K562 (cell line): ENCODE results near the gene TRPV6. TPM values are rescaled to one million over a fixed set of nuclear protein-coding genes. Genes with fewer than 3 reads are reported as not detected.

Experiments used
- ATAC-seq: fragments of 200-7000 bp; cut with Tn5 transposase; 3 replicates; pipeline ENCODE4 v1.9.1; 2020; ENCODE audit warnings: moderate library complexity
- BruUV-seq: library from RNA; stranded (reverse); fragments of 400-500 nt; replicated peaks from 2 replicates; lab custom pipeline; 2021; lab: Mats Ljungman, UMichigan
- CTCF ChIA-PET: fragments of 300-600 bp; formaldehyde crosslinking; extraction: SDS; loops from one replicate; lab custom pipeline; 2021; ENCODE audit warnings: low intra/inter-chr PET ratio; lab: Yijun Ruan, JAX
- POLR2A ChIA-PET: fragments of 300-600, 350-650 bp; sonication (Branson Sonifier 250); formaldehyde crosslinking; extraction: SDS; loops from one replicate; lab custom pipeline; 2021; ENCODE audit warnings: antibody characterized with exemption, inconsistent platforms; lab: Yijun Ruan, JAX
- DNase-seq, 4 experiments: peaks; one replicate each; pipeline versions ENCODE4 v3.0.0 to v3.0.0-alpha.2; 2011 to 2018; ENCODE audit warnings: low spot score in 3 of 4, mixed read lengths in 3 of 4; ENCODE audit errors: extremely low read depth in 1 of 4
- FAIRE-seq: peaks from 2 replicates; lab custom pipeline; 2011; peaks lifted over from hg19 to GRCh38; lab: Jason Lieb, UNC
- H2AFZ ChIP-seq: 2 replicates; pipeline ENCODE4 v1.6.0; 2011; ENCODE audit warnings: low read depth, low read length, control low read depth, inconsistent platforms
- H3K27ac ChIP-seq: fragments of 200-600 bp; 3 replicates; pipeline ENCODE4 v1.8.0; 2011; ENCODE audit warnings: low read depth, mild to moderate bottlenecking, control low read depth, inconsistent platforms, low read length, moderate library complexity, mixed read lengths; ENCODE audit errors: extremely low read depth
- H3K27me3 ChIP-seq, 2 experiments: fragments of 300-600 bp in 1 of 2; 2 replicates in 1 of 2; 3 replicates in 1 of 2; pipeline versions ENCODE4 v1.6.0 to v1.8.0; 2011; ENCODE audit warnings: inconsistent platforms in 2 of 2, low read length in 2 of 2, mild to moderate bottlenecking in 1 of 2, mixed read lengths in 1 of 2, moderate library complexity in 1 of 2; ENCODE audit not compliant: control insufficient read depth in 2 of 2, insufficient read depth in 2 of 2
- H3K36me3 ChIP-seq: fragments of 300-600 bp; 3 replicates; pipeline ENCODE4 v1.8.0; 2011; ENCODE audit warnings: mild to moderate bottlenecking, low read length, inconsistent platforms; ENCODE audit not compliant: control insufficient read depth, insufficient read depth
- H3K4me1 ChIP-seq, 2 experiments: fragments of 200-600 bp in 1 of 2; replicated peaks in 1 of 2; 2 replicates in 1 of 2; 3 replicates in 1 of 2; pipeline versions ENCODE4 v1.5.1 to v1.8.0; 2011; ENCODE audit warnings: inconsistent platforms in 2 of 2, low read length in 2 of 2, mild to moderate bottlenecking in 1 of 2, mixed read lengths in 1 of 2, moderate library complexity in 1 of 2; ENCODE audit not compliant: control insufficient read depth in 2 of 2, insufficient read depth in 2 of 2
- H3K4me2 ChIP-seq: 2 replicates; pipeline ENCODE4 v1.6.1; 2011; ENCODE audit warnings: low read length, control low read depth, inconsistent platforms, mixed read lengths; ENCODE audit not compliant: insufficient read depth
- H3K4me3 ChIP-seq: fragments of 200-600 bp; sonication (generic), shearing (Covaris generic); 2 replicates; pipeline ENCODE4 v1.5.1; 2016; ENCODE audit warnings: control low read depth, inconsistent platforms
- H3K79me2 ChIP-seq: fragments of 200-600 bp; 3 replicates; pipeline ENCODE4 v1.8.0; 2011; ENCODE audit warnings: low read length, inconsistent platforms; ENCODE audit not compliant: control insufficient read depth, insufficient read depth
- H3K9ac ChIP-seq, 2 experiments: 2 replicates each; pipeline versions ENCODE4 v1.6.0 to v1.6.1; 2011; ENCODE audit warnings: low read depth in 2 of 2, low read length in 2 of 2, control low read depth in 1 of 2, inconsistent platforms in 1 of 2, mild to moderate bottlenecking in 1 of 2, mixed read lengths in 1 of 2; ENCODE audit not compliant: insufficient read depth in 1 of 2
- H3K9me1 ChIP-seq: one replicate; pipeline ENCODE4 v1.6.0; 2011; ENCODE audit warnings: inconsistent platforms, mild to moderate bottlenecking, low read length, moderate library complexity; ENCODE audit not compliant: control insufficient read depth, insufficient read depth
- H3K9me3 ChIP-seq: replicated peaks from 2 replicates; pipeline ENCODE4 v1.5.1; 2011; ENCODE audit warnings: low read depth, low read length, inconsistent platforms; ENCODE audit not compliant: control insufficient read depth, insufficient read depth
- H4K20me1 ChIP-seq: replicated peaks from 2 replicates; pipeline ENCODE4 v1.6.1; 2011; ENCODE audit warnings: low read length, inconsistent platforms, mixed read lengths; ENCODE audit not compliant: control insufficient read depth, insufficient read depth
- CBX5 ChIP-seq: IDR thresholded peaks from 2 replicates; pipeline ENCODE4 v1.6.1; 2014; ENCODE audit warnings: low read depth, borderline replicate concordance
- MTA1 ChIP-seq: fragments of 450-650 bp; IDR thresholded peaks from 2 replicates; pipeline ENCODE4 v1.6.1; 2017; ENCODE audit warnings: borderline replicate concordance
- MYC ChIP-seq, 2 experiments: fragments of 250-450 bp in 1 of 2; sonication (Bioruptor Pico) in 1 of 2; IDR thresholded peaks; 2 replicates each; pipeline versions ENCODE4 v1.5.1 to v1.6.1; 2012 to 2021; ENCODE audit warnings: low read depth in 2 of 2, borderline replicate concordance in 1 of 2, improper control_type of control experiment in 1 of 2, low read length in 1 of 2, mild to moderate bottlenecking in 1 of 2, moderate library complexity in 1 of 2
- MYNN ChIP-seq, 2 experiments: sonication (generic); formaldehyde crosslinking in 1 of 2; IDR thresholded peaks; 2 replicates each; pipeline versions ENCODE4 v1.5.0 to v1.6.1; 2016 to 2020; ENCODE audit warnings: antibody characterized with exemption in 1 of 2, missing genetic modification reagents in 1 of 2
- SMAD1 ChIP-seq: fragments of 150-350 bp; IDR thresholded peaks from 2 replicates; pipeline ENCODE4 v1.6.1; 2014; ENCODE audit warnings: low read length, low read depth; ENCODE audit not compliant: partially characterized antibody
- ZBTB5 ChIP-seq: fragments of 450-650 bp; IDR thresholded peaks from 2 replicates; pipeline ENCODE4 v1.6.1; 2017; ENCODE audit warnings: antibody characterized with exemption
- ZNF134 ChIP-seq: fragments of 250-450 bp; sonication (Bioruptor Pico); conservative IDR thresholded peaks from 2 replicates; pipeline ENCODE4 v1.4.0; 2020
- WGBS: fragments of 100-300 bp; shearing (Covaris generic); methylation state at CpG from one replicate; pipeline ENCODE4 v1.1.6; 2016; ENCODE audit warnings: low coverage, mixed read lengths; ENCODE audit not compliant: insufficient coverage; ENCODE audit errors: missing lambda C conversion rate; 5-methylcytosine and 5-hydroxymethylcytosine counted together
- in situ Hi-C: fragments of 300-500 bp; cut with MboI; formaldehyde crosslinking; loops from 4 replicates; pipeline ENCODE4 v1.15.0; 2018; ENCODE audit warnings: inconsistent platforms, mixed read lengths
- intact Hi-C: fragments of 100-400 bp; cut with micrococcal nuclease; formaldehyde crosslinking; loops from 2 replicates; pipeline ENCODE4 v1.14.2; 2022
- polyA plus RNA-seq, 8 experiments: library from polyadenylated mRNA; depleted of rRNA in 4 of 8; stranded (reverse) in 5 of 8; unstranded in 3 of 8; fragments of >200 nt; fragmentation: Nextera tagmentation in 2 of 8; fragmentation: Illumina TruSeq in 1 of 8; extraction: Ambion mirVana in 2 of 8; extraction: Trizol in 1 of 8; gene quantifications; 2 replicates each; pipeline versions ENCODE4 v1.2.1 to v1.2.3, GENCODE V29; 2011 to 2014; ENCODE audit warnings: inconsistent platforms in 1 of 8, missing spikeins in 1 of 8
- total RNA-seq, 7 experiments: library from RNA; depleted of rRNA in 6 of 7; stranded (reverse); fragments of >200 nt in 6 of 7; fragmentation: Illumina TruSeq in 2 of 7; extraction: Trizol in 2 of 7; gene quantifications; 2 replicates each; pipeline versions ENCODE4 v1.2.1 to v1.2.3, GENCODE V29; 2011 to 2021; ENCODE audit warnings: low replicate concordance in 1 of 7
- TF ChIP-seq, protein P1 (sequence below), 2 experiments: fragments of 450-650 bp in 1 of 2; sonication (generic) in 1 of 2; formaldehyde crosslinking in 1 of 2; IDR thresholded peaks in 1 of 2; conservative IDR thresholded peaks in 1 of 2; 2 replicates each; pipeline versions ENCODE4 v1.6.1 to v1.8.1; 2016 to 2023; ENCODE audit warnings: mild to moderate bottlenecking in 2 of 2, moderate library complexity in 2 of 2, inconsistent platforms in 1 of 2, missing genetic modification reagents in 1 of 2
- TF ChIP-seq, protein P2 (sequence below): fragments of 450-650 bp; IDR thresholded peaks from 2 replicates; pipeline ENCODE4 v1.6.1; 2016; ENCODE audit warnings: missing biosample characterization, missing genetic modification characterization

Gene TRPV6
- total and polyA plus RNA-seq, 9 of the 15 experiments (the other 6 are each of a cell fraction or from before 2014, with no cell fraction given), result 0.04 to 0.36 (median 0.11) TPM

DNA sequence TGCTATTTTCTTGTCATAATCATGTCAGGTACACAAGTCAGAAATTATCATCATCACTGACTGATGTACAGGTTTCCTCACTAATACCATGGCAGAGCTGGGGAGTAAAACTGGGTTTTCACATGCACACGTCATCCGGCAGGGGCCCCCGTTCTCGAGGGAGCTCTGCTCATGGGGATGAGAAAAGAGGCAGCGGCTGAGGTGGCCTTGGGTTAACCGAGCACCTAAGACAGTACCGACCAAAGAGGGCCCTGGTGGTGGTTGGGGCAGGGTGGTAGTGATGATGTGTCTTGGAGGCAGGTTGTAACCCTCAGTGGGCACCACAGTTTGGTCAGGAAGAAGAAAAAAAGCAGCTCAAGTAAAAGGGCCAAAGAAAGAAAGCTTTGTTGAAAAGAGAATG lies 12.1 kb upstream of the TRPV6 start:
- intact Hi-C loops (no loop called here), in situ Hi-C loops (no loop called here)
- no peak overlapping the region for H3K4me2 ChIP-seq
- peaks cover 18 to 47% of the 10 kb centered on the region in 2 experiments for H3K27me3 ChIP-seq
- H3K79me2 ChIP-seq, result no peaks in the 10 kb centered on the region
- no peak overlapping the region for H3K9ac ChIP-seq
- H3K36me3 ChIP-seq, result no peaks in the 10 kb centered on the region
- FAIRE-seq, result no peak
- 2% methylated on average over 7 of the region's 7 CpGs for WGBS
- no peak for TF ChIP-seq MYC (IDR thresholded peaks at IDR 0.05; ENCODE audit: low read depth, low read length)
- no peak for TF ChIP-seq MYC (CRISPR knock-in tag; IDR thresholded peaks at IDR 0.05; ENCODE audit: borderline replicate concordance, low read depth)
- peaks cover 2% of the 10 kb centered on the region for H3K9me1 ChIP-seq
- H4K20me1 ChIP-seq, result peaks cover 10% of the 10 kb centered on the region; the same call in 1 of the 2 replicates
- no peak for DNase-seq
- peak; percentile 30; the same call in 1 of the 3 replicates for ATAC-seq
- H3K4me3 ChIP-seq, result no peak overlapping the region
- no peaks in the 10 kb centered on the region for H3K9me3 ChIP-seq
- H3K27ac ChIP-seq, result no peak overlapping the region
- ChIA-PET POLR2A (interaction anchor here (0.9 to 1.3 kb wide), 2 partner anchors 16 to 42 kb away, joined by 3 read pairs; no protein-coding TSS in a partner anchor), CTCF (no interaction called here)
- no peak overlapping the region for H2AFZ ChIP-seq
- H3K4me1 ChIP-seq, result no peaks in the 10 kb centered on the region
- no TSS peak for BruUV-seq

- no peak overlapping the region for H3K4me3 ChIP-seq
- peaks cover 17 to 48% of the 10 kb centered on the region in 2 experiments for H3K27me3 ChIP-seq
- no TSS peak for BruUV-seq
- intact Hi-C loops, result no loop called here
- ATAC-seq (no peak), FAIRE-seq (no peak), DNase-seq (no peak)
- H3K36me3 ChIP-seq, result no peaks in the 10 kb centered on the region
- ChIA-PET CTCF (no interaction called here), POLR2A (interaction anchor here (0.6 to 1.5 kb wide), 4 partner anchors 10 to 34 kb away, joined by 3 to 6 read pairs (median 3); no protein-coding TSS in a partner anchor)
- no peaks in the 10 kb centered on the region for H3K9me3 ChIP-seq
- in situ Hi-C loops, result no loop called here
- H3K27ac ChIP-seq, result no peak overlapping the region
- H4K20me1 ChIP-seq, result peaks cover 10% of the 10 kb centered on the region; the same call in 1 of the 2 replicates
- no peak overlapping the region for H3K4me2 ChIP-seq
- no peaks in the 10 kb centered on the region for H3K79me2 ChIP-seq
- no peak overlapping the region for H3K9ac ChIP-seq
- no peaks in the 10 kb centered on the region for H3K4me1 ChIP-seq
- WGBS, result 0% methylated on average over 3 of the region's 3 CpGs
- no peak overlapping the region for H2AFZ ChIP-seq
- H3K9me1 ChIP-seq, result peaks cover 2% of the 10 kb centered on the region
- TF ChIP-seq MYNN (IDR thresholded peaks at IDR 0.05), result no peak
- no peak for TF ChIP-seq MYNN (CRISPR knock-in tag; IDR thresholded peaks at IDR 0.05)
- TF ChIP-seq ZNF134 (CRISPR knock-in tag), result no peak
- no peak for TF ChIP-seq MTA1
- no peak for TF ChIP-seq ZBTB5
- TF ChIP-seq CBX5, result no peak
- TF ChIP-seq, protein P1, sequence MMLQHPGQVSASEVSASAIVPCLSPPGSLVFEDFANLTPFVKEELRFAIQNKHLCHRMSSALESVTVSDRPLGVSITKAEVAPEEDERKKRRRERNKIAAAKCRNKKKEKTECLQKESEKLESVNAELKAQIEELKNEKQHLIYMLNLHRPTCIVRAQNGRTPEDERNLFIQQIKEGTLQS (IDR thresholded peaks at IDR 0.05), result no peak
- TF ChIP-seq, protein P1 (CRISPR knock-in tag; conservative IDR thresholded peaks at IDR 0.05), result no peak
- TF ChIP-seq, protein P2, sequence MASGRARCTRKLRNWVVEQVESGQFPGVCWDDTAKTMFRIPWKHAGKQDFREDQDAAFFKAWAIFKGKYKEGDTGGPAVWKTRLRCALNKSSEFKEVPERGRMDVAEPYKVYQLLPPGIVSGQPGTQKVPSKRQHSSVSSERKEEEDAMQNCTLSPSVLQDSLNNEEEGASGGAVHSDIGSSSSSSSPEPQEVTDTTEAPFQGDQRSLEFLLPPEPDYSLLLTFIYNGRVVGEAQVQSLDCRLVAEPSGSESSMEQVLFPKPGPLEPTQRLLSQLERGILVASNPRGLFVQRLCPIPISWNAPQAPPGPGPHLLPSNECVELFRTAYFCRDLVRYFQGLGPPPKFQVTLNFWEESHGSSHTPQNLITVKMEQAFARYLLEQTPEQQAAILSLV (tag), result no peak
- no peak for TF ChIP-seq SMAD1
Measured at GRCh38 chr7:142896741-142897379, 11.3 kb upstream of the TRPV6 start.
